GM12873 (cell line): ENCODE results near the gene MIS12.

Source experiments
- CTCF ChIP-seq: IDR thresholded peaks from 2 replicates; pipeline ENCODE4 v1.5.1; 2012; ENCODE audit warnings: low read depth, mild to moderate bottlenecking, moderate library complexity, low read length, control low read depth; ENCODE audit not compliant: insufficient read depth; ENCODE audit errors: missing control alignments

Gene MIS12

GRCh38 chr17:5486206-5487124, at the start of gene MIS12:
Gene MIS12 (plus strand): TSS chr17:5486566. CDS start chr17:5488863, 2,297 bp downstream.
- no peak for TF ChIP-seq CTCF

DNA sequence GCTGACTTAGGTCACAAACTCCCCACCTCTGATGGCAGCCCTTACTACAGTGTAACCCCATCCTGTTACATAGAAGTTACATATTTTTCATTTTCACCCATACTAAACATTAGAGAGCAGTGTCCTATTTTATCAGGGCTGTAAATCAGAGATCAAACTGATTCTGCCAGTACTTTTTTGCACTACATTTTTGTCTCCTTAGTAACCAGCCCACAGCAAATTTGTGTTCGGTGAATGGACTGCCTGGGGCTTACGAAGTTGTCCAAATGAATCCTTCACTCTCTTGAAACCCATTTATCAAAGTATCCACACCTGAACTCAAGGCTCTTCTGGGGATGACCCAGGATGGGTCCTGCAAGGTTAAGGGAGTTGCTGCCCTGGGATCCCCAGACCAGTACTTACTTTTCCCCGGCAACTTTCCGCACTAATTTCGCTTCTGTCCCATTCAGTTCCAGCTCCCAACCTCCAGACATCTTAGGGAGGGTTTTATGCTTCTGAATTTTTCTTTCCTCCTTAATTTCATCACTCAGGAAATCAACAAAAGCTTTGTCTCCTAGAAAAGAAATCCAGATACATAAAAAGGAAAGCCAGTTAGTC, 48.5 kb upstream of the MIS12 start:
- no peak for TF ChIP-seq CTCF

DNA sequence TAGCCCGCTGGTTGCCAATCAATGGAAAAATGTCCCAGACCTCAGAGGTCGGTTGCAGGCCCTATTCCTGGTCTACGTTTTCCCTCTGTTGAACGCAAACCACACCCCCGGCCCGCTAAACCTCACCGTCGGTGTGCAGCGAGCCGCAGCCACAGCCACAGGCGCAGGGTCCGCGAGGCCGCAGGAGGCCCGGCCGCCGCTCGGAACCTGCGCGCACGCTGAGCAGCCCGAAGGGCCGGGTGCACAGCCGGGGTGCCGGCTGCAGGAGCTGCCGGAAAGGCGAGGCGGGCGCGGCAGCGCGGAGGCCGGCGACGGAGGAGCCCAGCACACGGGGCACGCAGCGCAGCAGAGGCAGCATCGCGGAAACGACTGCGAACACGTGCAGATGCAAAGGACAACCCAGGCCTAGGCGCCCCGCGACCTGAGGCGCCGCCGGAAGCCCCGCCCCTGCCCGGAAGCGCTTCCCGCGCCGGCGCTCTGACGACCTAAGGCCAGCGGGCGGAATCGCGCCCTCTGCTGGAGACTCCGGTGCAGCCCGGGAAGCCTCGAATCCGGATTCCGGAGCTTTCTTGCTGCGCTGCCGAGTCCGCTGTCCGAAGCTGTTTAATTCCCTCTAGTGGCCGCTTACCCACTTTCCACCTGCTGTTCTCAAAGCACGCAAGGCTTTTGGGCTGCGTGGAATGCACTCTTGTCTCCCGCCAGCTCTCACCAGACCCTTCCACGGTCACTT, 47.5 kb upstream of the MIS12 start, which contains the start of gene C1QBP:
Gene C1QBP, minus strand, starts transcription at position 440 of the 730 bp plus-strand sequence. Its CDS starts 82 bp downstream, at position 358.
- peak; percentile 95 for TF ChIP-seq CTCF

- TF ChIP-seq CTCF = no peak
These were observed 47.0 kb upstream of the MIS12 start for GRCh38 chr17:5439446-5439764.

- no peak for TF ChIP-seq CTCF
These were observed 42.6 kb upstream of the MIS12 start for GRCh38 chr17:5443728-5444127.

- no peak for TF ChIP-seq CTCF
These were observed 42.2 kb upstream of the MIS12 start for GRCh38 chr17:5444209-5444608.

- no peak for TF ChIP-seq CTCF
These were observed 39.6 kb upstream of the MIS12 start for GRCh38 chr17:5446786-5447185.
